Inflammatory macrophage treated with lipopolysaccharide for 4 hours (primary cell): ENCODE results near the gene SNX27.

Source experiments
- DNase-seq: peaks from one replicate; pipeline ENCODE4 v3.0.0-alpha.2; 2020

Gene SNX27

DNA sequence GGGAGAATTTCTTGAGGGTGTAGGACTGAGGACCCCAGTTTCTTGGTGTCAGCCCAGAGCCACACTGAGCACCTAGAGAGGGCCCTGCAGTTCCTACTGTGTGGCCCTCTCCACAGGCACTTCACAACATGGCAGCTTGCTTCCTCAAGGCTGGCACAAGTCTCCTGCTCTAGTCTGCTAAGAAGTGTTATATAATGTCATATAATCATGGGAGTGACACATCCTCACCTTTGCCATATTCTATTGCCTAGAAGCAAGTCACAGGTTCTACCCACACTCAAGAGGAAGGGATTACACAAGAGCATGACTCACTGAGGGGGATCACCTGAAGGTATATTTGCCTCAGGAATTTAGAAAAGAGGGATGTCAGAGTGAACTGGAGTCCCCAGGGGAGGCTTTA lies 5.5 kb upstream of the SNX27 start:
- DNase-seq = peak; percentile 16

DNA sequence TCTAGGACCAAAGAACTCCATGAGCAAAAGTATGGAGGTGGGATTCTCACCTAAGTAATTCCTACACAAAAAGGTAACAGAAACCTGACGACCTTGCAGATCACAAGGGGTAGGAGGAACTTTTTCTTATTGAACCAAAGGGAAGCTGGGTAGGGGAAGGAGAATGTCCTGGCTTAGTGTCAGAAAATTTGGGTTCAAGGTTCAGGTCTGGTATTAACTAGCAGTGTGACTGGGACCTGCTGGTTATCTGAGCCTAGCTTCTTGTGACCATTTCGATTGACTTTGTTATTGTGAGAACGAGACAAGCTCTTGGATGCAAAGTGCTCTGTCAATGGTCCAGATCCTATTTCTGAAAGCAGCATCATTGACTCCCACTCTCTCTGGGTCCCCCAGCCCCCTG lies 5.0 kb upstream of the SNX27 start:
- no peak for DNase-seq

DNA sequence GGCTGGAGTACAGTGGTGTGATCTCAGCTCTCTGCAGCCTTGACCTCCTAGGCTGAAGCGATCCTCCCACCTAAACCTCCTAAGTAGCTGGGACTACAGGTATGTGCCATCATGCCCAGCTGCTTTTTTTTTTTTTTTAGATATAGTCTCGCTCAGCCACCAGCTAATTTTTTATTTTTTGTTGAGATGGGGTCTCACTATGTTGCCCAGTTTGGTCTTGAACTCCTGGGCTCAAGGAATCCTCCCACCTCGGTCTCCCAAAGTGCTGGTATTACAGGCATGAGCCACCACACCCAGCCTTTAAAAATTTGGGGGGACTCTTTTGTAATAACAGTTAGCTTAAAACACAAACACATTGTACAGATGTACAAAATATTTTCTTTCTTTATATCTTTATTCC lies 1.7 kb upstream of the SNX27 start:
- DNase-seq = no peak

DNA sequence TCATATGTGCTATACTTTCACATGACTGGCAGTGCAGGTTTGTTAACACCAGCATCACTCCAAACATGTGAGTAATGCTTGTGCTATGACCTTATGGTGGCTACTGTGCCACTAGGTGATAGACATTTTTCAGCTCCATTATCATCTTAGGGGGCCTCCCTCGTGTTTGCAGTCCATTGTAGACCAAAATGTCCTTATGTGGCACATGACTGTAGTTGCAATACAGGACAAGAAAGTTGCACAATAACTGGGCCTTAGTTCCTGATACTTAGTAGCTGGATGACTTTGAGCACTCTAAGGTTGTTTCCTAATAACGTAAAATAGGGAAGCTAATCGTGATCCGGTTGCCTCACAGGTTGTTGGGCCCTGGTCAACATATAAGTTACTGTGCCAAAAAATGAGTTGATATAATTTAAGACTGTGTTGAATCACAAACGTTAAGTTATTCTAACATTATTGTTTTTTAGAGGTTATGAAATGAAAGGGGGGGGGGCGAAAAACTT lies 511 bp upstream of the SNX27 start:
- peak; percentile 100 for DNase-seq

GRCh38 chr1:151612501-151613281 lies 841 bp downstream of the SNX27 start:
- DNase-seq = peak; percentile 76

GRCh38 chr1:151613282-151613780 lies 1.5 kb downstream of the SNX27 start:
- no peak for DNase-seq

GRCh38 chr1:151615711-151616504 lies 4.1 kb downstream of the SNX27 start:
- DNase-seq = no peak

DNA sequence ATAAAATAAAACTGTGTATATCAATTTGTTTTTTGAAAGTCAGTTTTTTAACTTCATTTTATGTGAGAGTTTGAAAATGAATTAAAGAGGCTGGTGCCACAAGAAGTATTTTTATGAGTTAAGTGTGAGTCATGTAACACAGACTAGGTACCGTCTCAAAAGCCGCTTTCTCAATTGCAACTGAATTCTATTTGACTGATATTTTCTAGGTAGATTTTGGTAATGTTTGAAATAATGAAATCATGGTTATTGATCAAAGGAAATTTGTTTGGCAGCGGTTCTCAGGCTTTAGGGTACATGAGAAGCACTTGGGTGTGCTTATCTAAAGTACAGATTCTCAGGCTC lies 4.6 kb downstream of the SNX27 start:
- no peak for DNase-seq

GRCh38 chr1:151618003-151618402 lies 6.2 kb downstream of the SNX27 start:
- no peak for DNase-seq

- DNase-seq = no peak
Measured at GRCh38 chr1:151618470-151618869, 6.6 kb downstream of the SNX27 start.

DNA sequence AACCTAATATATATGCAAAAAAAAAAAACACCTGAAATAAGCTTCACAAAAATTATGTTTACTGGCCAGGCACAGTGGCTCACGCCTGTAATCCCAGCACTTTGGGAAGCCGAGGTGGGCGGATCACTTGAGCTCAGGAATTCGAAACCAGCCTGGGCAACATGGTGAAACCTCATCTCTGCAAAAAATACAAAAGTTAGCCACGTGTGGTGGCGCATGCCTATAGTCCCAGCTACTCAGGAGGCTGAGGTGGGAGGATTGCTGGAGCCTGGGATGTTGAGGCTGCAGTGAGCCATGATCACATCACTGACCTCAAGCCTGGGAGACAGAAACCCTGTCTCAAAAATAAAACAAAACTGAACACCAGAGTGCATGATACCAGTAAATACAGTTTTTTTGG lies 7.1 kb downstream of the SNX27 start:
- DNase-seq = peak; percentile 17

- DNase-seq = peak; percentile 26
Measured at GRCh38 chr1:151619489-151620093, 7.7 kb downstream of the SNX27 start.

- DNase-seq = peak; percentile 86
Measured at GRCh38 chr1:151620286-151620685, 8.4 kb downstream of the SNX27 start.

DNA sequence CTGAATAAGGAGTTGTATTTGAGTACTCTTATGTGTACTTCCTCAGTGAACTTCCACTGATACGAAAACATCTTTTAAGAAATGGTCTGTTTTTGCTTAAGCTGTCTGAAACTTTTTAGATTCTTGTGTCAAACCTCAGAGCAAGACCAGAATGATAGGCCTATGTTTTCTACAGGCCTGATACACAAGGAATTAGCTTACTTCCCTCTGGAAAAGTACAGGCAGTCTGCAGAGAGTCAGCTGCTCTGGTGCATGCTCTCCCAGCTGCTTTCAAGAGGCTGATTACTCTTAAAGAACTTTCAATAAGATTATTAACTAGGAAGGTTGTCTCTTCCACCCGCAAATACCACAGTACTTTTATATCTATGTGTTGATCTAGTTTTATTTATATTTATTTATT lies 9.5 kb downstream of the SNX27 start:
- DNase-seq = peak; percentile 13

- no peak for DNase-seq
Measured at GRCh38 chr1:151624783-151625182, 12.9 kb downstream of the SNX27 start.

GRCh38 chr1:151626740-151627334 lies 15.0 kb downstream of the SNX27 start:
- no peak for DNase-seq

- DNase-seq = no peak
Measured at GRCh38 chr1:151629278-151629677, 17.4 kb downstream of the SNX27 start.

- peak; percentile 58 for DNase-seq
Measured at GRCh38 chr1:151635479-151636072, 23.7 kb downstream of the SNX27 start.

DNA sequence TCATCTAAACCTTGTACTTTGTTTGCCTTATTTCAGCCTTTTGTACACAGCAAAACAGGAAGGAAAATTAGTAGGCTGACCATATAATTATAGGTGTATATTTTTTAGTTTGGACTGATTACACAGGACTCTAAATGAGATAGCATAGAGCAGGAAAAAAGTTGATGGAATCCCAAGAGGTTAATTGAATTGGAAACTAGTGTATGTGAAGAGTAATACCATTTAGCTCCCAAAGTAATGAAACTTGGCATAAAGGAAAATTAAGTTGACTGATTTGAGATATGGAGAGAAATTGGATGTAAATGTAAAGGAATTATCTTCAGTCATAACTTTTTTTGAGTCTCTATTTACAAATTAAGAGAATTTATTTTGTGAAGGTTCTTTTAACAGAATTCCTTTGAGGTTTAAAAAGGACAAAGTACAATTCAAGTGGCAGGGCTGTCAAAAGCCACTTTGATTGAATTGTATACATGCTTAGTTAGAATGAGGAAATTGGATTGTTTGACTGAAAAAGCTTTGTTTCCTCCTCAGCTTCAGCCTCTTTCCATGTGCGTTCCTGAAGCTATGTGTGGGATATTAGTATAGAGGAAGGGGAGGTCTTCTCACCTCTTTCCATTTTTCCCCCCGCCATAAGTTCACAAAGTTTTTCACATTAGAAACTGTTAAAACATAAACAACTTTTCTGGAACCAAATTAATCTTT lies 26.4 kb downstream of the SNX27 start:
- DNase-seq = no peak

DNA sequence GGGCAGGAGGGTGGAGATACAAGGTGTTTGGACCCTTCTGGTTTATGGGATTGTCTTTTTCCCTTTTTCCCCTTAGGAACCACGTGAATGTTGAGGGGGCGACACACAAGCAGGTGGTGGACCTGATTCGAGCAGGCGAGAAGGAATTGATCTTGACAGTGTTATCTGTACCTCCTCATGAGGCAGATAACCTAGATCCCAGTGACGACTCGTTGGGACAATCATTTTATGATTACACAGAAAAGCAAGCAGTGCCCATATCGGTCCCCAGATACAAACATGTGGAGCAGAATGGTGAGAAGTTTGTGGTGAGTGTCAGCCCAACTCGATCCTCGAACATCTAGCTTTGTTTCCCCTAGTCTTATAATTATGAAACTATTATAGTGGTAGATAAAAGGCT lies 27.0 kb downstream of the SNX27 start:
- DNase-seq = no peak

DNA sequence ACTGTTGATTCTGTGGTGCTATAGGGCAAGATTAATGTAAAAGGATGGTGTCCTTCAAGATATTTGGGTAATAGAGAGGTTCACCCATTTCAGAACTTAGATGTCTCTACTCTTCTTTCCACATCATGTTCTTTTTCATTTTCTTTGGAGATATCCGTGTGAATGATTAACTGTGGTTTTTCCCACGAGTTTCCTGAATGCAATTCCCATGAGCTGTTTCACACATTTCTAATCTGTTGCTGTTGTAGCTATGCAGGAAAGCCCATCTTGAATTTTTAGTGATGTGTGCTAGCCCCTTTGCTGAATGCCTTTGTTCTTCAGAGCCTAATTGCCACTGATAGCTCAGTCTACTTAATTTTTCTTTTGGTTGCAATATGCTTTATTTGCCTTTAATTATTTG lies 27.6 kb downstream of the SNX27 start:
- no peak for DNase-seq

DNA sequence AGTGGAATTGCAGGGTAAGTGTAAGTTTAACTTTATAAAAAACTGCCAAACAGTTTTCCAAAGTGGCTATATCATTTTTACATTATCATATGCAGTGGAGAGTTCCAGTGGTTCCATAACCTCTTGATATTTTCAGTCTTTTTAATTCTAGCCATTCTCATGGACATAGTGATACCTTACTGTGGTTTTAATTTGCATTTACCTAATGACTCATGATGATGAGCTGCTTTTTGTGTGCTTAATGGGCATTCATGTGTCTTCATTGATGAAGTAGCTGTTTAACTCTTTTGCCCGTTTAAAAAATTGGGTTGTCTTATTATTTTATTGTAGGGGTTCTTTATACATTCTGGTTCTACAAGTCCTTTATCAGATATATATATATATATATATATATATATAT lies 29.4 kb downstream of the SNX27 start:
- DNase-seq = no peak
